CD4-positive, alpha-beta T cell treated with Interleukin-6 for 4 hours (primary cell): ENCODE measurements around the gene KANSL3.
A peak's percentile ranks its signal among the peaks of the same experiment; 100 is the strongest.
"Not testable (repeated sequence)": the region's sequence is repeated elsewhere in the genome, so short reads cannot be mapped to it uniquely, and the experiment has no call there.

Experiments used
- DNase-seq: peaks from one replicate; pipeline ENCODE4 v3.0.0-alpha.2; 2020; ENCODE audit warnings: mixed read lengths

KANSL3 gene

GRCh38 chr2:96556441-96557330 is 81.4 kb downstream of the KANSL3 start:
- DNase-seq: peak; percentile 55

- no peak for DNase-seq
Measured at GRCh38 chr2:96555146-96555610, 82.9 kb downstream of the KANSL3 start.

- peak; percentile 76 for DNase-seq
Measured at GRCh38 chr2:96554293-96555145, 83.6 kb downstream of the KANSL3 start.

- DNase-seq: not testable (repeated sequence)
Measured at GRCh38 chr2:96553957-96554292, 84.2 kb downstream of the KANSL3 start.

GRCh38 chr2:96553176-96553956 is 84.7 kb downstream of the KANSL3 start:
- DNase-seq: no peak

- DNase-seq: no peak
Measured at GRCh38 chr2:96552315-96553175, 85.6 kb downstream of the KANSL3 start.

- no peak for DNase-seq
Measured at GRCh38 chr2:96551605-96552314, 86.4 kb downstream of the KANSL3 start.

- DNase-seq: no peak
Measured at GRCh38 chr2:96550787-96551604, 87.1 kb downstream of the KANSL3 start.

GRCh38 chr2:96549967-96550786 is 87.9 kb downstream of the KANSL3 start:
- DNase-seq: no peak

GRCh38 chr2:96549466-96549785 is 88.7 kb downstream of the KANSL3 start:
- no peak for DNase-seq

GRCh38 chr2:96548558-96549465 is 89.3 kb downstream of the KANSL3 start:
- no peak for DNase-seq

- no peak for DNase-seq
Measured at GRCh38 chr2:96547731-96548171, 90.4 kb downstream of the KANSL3 start.

GRCh38 chr2:96547203-96547641 is 90.9 kb downstream of the KANSL3 start:
- DNase-seq: no peak

- DNase-seq: no peak
Measured at GRCh38 chr2:96546797-96547196, 91.3 kb downstream of the KANSL3 start.

GRCh38 chr2:96546321-96546720 is 91.8 kb downstream of the KANSL3 start:
- no peak for DNase-seq
